ENCODE data around the gene CASTOR1. TPM values are rescaled to one million over a fixed set of nuclear protein-coding genes. Genes with fewer than 3 reads are reported as not detected.

Gene CASTOR1
- 4.5 and 9.1 TPM in 2 replicates for total RNA-seq

GRCh38 chr22:30289141-30289979 is at the start of gene CASTOR1:
TSS of gene CASTOR1 (minus strand) at chr22:30289505. CDS start at chr22:30289497, 8 bp downstream.

GRCh38 chr22:30326706-30327362 is 37.5 kb upstream of the CASTOR1 start, which contains the start of gene TBC1D10A:
TSS of gene TBC1D10A (minus strand) at chr22:30326941. CDS start at chr22:30326881, 60 bp downstream.

GRCh38 chr22:30266445-30267381 is 22.6 kb downstream of the CASTOR1 start, which contains the start of gene OSM:
TSS of gene OSM (minus strand) at chr22:30266851. CDS start at chr22:30266799, 52 bp downstream.

GRCh38 chr22:30245985-30246813 is 43.1 kb downstream of the CASTOR1 start, which contains the start of gene LIF:
TSS of gene LIF (minus strand) at chr22:30246759. CDS start at chr22:30246695, 64 bp downstream.

Other genes starting within 250 kb of the CASTOR1 start
- not detected in 2 replicates for gene HORMAD2, start 209.0 kb downstream of the CASTOR1 start, total RNA-seq
- 0.32 and 1.2 TPM in 2 replicates for gene LIF, start 42.7 kb downstream of the CASTOR1 start, total RNA-seq
- gene OSM, start 22.7 kb downstream of the CASTOR1 start, total RNA-seq = not detected in 2 replicates
- 3.9 and 7.8 TPM in 2 replicates for gene TBC1D10A, start 37.4 kb upstream of the CASTOR1 start, total RNA-seq
- 12.7 and 34.5 TPM in 2 replicates for gene SF3A1, start 67.4 kb upstream of the CASTOR1 start, total RNA-seq
- gene CCDC157, start 67.5 kb upstream of the CASTOR1 start, total RNA-seq = 0.76 and 1.6 TPM in 2 replicates
- gene RNF215, start 97.9 kb upstream of the CASTOR1 start, total RNA-seq = 18.8 and 19.5 TPM in 2 replicates
- 20.4 and 30.2 TPM in 2 replicates for gene SEC14L2, start 107.5 kb upstream of the CASTOR1 start, total RNA-seq
- 62.7 and 76.9 TPM in 2 replicates for gene MTFP1, start 136.3 kb upstream of the CASTOR1 start, total RNA-seq
- gene SEC14L3, start 182.5 kb upstream of the CASTOR1 start, total RNA-seq = not detected in 2 replicates
- gene SEC14L4, start 216.2 kb upstream of the CASTOR1 start, total RNA-seq = not detected in 2 replicates

Measured in epithelial cell of umbilical artery (primary cell).